Measurements from ENCODE around the gene SLC7A5. TPM values are rescaled to one million over a fixed set of nuclear protein-coding genes. Genes with fewer than 3 reads are reported as not detected.
"Not testable (repeated sequence)": the region's sequence is repeated elsewhere in the genome, so short reads cannot be mapped to it uniquely, and the experiment has no call there.

The SLC7A5 gene
- total RNA-seq, 1 donor from 2014 or later: 110 TPM

- intact Hi-C loops (cut with micrococcal nuclease): no loop called here
Measured at GRCh38 chr16:87835882-87836331, 33.4 kb downstream of the SLC7A5 start.

GRCh38 chr16:87834668-87835473 lies 34.4 kb downstream of the SLC7A5 start:
- intact Hi-C loops (cut with micrococcal nuclease): no loop called here

GRCh38 chr16:87834005-87834667 lies 35.2 kb downstream of the SLC7A5 start:
- intact Hi-C loops (cut with micrococcal nuclease): no loop called here

DNA sequence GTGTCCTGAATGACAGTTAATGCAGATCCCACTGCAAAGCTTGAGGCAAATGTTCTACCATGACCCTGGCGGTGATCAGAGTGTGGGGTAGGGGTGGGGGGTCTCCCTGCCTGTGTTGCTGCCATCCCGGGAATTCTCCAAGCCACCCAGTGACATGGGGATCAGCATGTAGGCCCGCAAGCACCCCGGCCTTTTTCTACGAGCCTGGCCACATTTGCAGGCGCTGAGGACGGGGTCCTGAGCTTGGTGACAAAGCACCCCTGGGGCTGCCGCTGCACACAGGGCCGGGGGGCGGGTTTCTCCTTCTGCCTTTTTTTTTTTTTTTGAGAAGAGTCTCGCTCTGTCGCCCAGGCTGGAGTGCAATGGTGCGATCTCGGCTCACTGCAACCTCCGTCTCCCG lies 35.8 kb downstream of the SLC7A5 start:
- intact Hi-C loops (cut with micrococcal nuclease): no loop called here

GRCh38 chr16:87832741-87833502 lies 36.4 kb downstream of the SLC7A5 start:
- intact Hi-C loops (cut with micrococcal nuclease): no loop called here

GRCh38 chr16:87832137-87832527 lies 37.2 kb downstream of the SLC7A5 start:
- intact Hi-C loops (cut with micrococcal nuclease): no loop called here

GRCh38 chr16:87831421-87832136 lies 37.7 kb downstream of the SLC7A5 start:
- intact Hi-C loops (cut with micrococcal nuclease): no loop called here

DNA sequence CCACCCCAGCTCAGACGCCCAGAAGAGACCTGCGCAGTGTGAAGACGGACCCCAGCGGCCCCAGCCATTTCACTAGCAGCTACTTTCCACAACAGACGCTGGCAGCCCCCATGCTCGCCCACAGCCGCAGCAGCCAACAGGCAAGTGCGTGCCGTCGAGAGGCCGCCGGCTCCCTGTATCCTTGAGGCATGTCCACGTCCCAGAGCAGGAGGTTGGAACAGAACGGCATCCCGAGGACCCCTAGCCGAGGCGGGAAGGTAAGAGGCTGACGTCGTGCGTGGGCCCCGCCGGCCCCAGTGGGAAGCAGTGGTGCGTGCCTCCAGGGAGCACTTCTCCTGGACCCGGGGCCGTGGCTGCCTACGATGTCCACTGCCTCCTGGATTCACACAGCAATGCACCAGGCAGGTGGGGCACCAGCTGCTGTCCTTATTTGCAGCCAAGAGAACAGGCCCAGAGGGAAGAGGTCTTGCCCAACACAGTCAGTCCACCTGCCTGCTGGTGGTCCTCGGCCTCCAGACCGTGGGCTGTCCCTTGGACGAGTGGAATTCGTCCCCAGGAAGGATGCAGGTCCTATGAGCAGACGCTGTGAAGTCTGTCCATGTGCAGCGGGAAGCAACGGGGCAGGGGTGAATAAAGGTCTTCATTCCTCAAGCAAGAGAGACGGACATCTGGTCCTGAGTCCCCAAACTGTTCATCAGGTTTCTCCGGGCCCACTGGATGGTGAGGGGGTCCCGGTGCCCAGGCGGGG lies 38.5 kb downstream of the SLC7A5 start:
- intact Hi-C loops (cut with micrococcal nuclease): no loop called here

GRCh38 chr16:87829988-87830672 lies 39.2 kb downstream of the SLC7A5 start:
- intact Hi-C loops (cut with micrococcal nuclease): no loop called here

GRCh38 chr16:87829622-87829980 lies 39.7 kb downstream of the SLC7A5 start:
- intact Hi-C loops (cut with micrococcal nuclease): no loop called here

DNA sequence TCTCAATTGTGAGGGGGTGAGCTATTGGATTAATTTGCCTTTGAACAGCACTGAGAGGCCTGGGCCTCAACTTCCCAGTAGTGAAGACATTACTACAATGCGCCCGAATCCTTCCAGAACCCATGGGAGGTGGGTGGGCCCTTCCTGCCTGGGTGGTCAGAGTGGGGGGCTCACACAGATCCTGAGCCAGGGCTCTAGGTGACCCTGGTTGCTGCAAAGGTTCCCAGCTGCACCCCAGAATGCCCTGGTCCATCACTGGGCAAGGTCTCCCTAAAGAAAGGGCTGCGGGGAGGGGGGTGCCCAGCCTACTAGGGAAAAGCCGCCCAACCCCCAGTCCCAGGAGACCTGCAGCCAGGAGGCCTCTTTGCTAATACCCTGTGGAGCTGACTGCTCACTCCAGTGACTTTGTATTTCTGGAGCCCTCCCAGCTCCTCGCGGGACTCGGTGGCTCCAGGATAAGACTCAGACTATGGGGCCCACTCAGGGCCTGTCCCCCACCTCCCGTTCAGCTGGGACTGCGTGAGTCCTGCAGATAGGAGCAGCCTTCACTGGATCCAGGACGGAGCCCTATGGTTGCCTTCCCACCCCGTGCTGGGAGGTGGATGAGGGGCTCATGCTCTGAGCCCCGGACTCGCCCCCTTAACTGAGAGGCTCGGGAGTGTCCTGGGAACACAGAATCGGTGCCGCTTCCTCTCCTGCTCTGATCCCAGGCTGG lies 40.2 kb downstream of the SLC7A5 start:
- intact Hi-C loops (cut with micrococcal nuclease): no loop called here

GRCh38 chr16:87828071-87828906 lies 41.0 kb downstream of the SLC7A5 start:
- intact Hi-C loops (cut with micrococcal nuclease): no loop called here

DNA sequence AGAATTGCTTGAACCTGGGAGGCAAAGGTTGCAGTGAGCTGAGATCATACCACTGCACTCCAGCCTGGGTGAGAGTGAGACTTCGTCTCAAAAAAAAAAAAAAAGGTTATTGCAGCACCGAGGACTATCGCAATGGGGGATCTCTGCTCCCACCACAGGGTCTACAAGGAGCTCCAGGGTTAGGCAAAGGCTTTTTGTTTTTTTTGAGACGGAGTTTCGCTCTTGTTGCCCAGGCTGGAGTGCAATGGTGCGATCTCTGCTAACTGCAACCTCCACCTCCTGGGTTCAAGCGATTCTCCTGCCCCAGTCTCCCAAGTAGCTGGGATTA lies 41.8 kb downstream of the SLC7A5 start:
- intact Hi-C loops (cut with micrococcal nuclease): not testable (repeated sequence)

DNA sequence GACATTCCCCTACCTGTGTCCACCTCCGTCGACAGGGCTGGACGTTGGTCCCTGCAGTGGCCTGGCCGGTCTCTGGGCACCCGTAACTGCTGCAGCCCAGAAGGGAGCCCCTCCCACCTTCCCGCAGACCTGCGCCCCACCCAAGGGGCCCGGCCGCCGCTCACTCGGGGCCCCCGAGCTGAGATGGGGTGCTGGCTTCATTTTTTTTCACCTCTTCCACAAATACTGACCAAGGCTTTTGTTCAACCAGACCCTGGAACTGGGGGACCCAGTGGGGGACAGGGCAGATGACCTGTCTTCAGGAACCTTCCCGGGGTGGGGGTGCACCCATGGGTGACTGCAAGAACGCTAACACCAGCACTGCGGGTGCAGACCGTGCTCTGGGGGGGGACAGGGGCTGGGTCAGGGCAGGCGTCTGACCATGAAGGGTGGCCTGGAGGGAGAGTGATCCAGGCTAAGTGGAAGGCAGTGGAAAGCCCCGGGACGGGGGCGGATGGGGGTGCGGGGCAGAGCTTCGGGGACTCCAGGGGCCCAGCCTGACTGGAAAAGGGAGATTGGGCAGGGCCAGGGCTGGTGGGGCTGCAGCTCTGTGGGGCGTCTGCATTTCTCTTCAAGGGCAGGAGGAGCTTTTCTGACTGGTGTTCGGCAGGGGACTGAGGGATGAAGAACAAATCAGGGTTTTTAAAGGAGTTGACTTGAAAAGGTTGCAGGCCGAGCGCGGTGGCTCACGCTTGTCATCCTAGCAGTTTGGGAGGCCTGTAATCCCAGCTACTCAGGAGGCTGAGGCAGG lies 42.3 kb downstream of the SLC7A5 start:
- intact Hi-C loops (cut with micrococcal nuclease): no loop called here

DNA sequence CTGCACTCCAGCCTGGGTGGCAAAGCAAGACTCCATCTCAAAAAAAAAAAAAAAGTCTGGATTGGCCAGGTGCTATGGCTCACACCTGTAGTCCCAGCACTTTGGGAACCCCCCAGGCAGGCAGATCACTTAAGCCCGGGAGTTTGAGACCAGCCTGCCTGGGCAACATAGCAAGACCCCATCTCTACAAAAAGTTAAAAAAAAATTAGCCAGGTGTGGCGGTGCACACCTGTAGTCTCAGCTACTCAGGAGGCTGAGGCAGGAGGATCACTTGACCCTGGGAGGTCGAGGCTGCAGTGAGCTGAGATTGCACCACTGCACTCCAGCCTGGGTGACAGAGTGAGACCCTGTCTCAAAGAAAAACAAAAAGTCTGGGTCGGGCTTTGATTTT lies 42.9 kb downstream of the SLC7A5 start:
- intact Hi-C loops (cut with micrococcal nuclease): not testable (repeated sequence)

GRCh38 chr16:87825842-87826120 lies 43.5 kb downstream of the SLC7A5 start:
- intact Hi-C loops (cut with micrococcal nuclease): not testable (repeated sequence)

GRCh38 chr16:87824991-87825841 lies 44.1 kb downstream of the SLC7A5 start:
- intact Hi-C loops (cut with micrococcal nuclease): no loop called here
